SKM-1 (cell line): ENCODE results near the gene SUSD6.
"Not testable (repeated sequence)": the region's sequence is repeated elsewhere in the genome, so short reads cannot be mapped to it uniquely, and the experiment has no call there.

Source experiments
- DNase-seq: peaks from one replicate; lab custom pipeline; 2025; ENCODE audit not compliant: unreplicated experiment; lab: John Stamatoyannopoulos, UW

Gene SUSD6

GRCh38 chr14:69619012-69619411 lies 7.6 kb downstream of the SUSD6 start:
- DNase-seq, result no peak

GRCh38 chr14:69620211-69620611 lies 8.8 kb downstream of the SUSD6 start:
- peak; percentile 9 for DNase-seq

GRCh38 chr14:69620981-69621380 lies 9.6 kb downstream of the SUSD6 start:
- DNase-seq, result no peak

- no peak for DNase-seq
Observed at GRCh38 chr14:69624136-69624535, 12.7 kb downstream of the SUSD6 start.

GRCh38 chr14:69625299-69626131 lies 14.1 kb downstream of the SUSD6 start:
- peak; percentile 24 for DNase-seq

- no peak for DNase-seq
Observed at GRCh38 chr14:69626132-69626500, 14.7 kb downstream of the SUSD6 start.

- DNase-seq, result no peak
Observed at GRCh38 chr14:69629225-69630127, 18.1 kb downstream of the SUSD6 start.

- no peak for DNase-seq
Observed at GRCh38 chr14:69630360-69630759, 19.0 kb downstream of the SUSD6 start.

- DNase-seq, result no peak
Observed at GRCh38 chr14:69631509-69631908, 20.1 kb downstream of the SUSD6 start.

GRCh38 chr14:69632164-69632563 lies 20.8 kb downstream of the SUSD6 start:
- no peak for DNase-seq

GRCh38 chr14:69632593-69633151 lies 21.3 kb downstream of the SUSD6 start:
- no peak for DNase-seq

- DNase-seq, result no peak
Observed at GRCh38 chr14:69633238-69633637, 21.8 kb downstream of the SUSD6 start.

- DNase-seq, result no peak
Observed at GRCh38 chr14:69635981-69636639, 24.7 kb downstream of the SUSD6 start.

- DNase-seq, result no peak
Observed at GRCh38 chr14:69636718-69637480, 25.5 kb downstream of the SUSD6 start.

- no peak for DNase-seq
Observed at GRCh38 chr14:69637503-69638031, 26.2 kb downstream of the SUSD6 start.

- DNase-seq, result no peak
Observed at GRCh38 chr14:69640931-69641330, 29.5 kb downstream of the SUSD6 start.

GRCh38 chr14:69642212-69642793 lies 30.9 kb downstream of the SUSD6 start:
- not testable (repeated sequence) for DNase-seq

- DNase-seq, result peak; percentile 9
Observed at GRCh38 chr14:69643430-69644200, 32.2 kb downstream of the SUSD6 start.

GRCh38 chr14:69644814-69645213 lies 33.4 kb downstream of the SUSD6 start:
- DNase-seq, result no peak
